ENCODE data around the gene CDH19. TPM values are rescaled to one million over a fixed set of nuclear protein-coding genes. Genes with fewer than 3 reads are reported as not detected.
"Not testable (repeated sequence)": the region's sequence is repeated elsewhere in the genome, so short reads cannot be mapped to it uniquely, and the experiment has no call there.

CDH19 gene
- total RNA-seq, 1 donor from 2014 or later: not detected

DNA sequence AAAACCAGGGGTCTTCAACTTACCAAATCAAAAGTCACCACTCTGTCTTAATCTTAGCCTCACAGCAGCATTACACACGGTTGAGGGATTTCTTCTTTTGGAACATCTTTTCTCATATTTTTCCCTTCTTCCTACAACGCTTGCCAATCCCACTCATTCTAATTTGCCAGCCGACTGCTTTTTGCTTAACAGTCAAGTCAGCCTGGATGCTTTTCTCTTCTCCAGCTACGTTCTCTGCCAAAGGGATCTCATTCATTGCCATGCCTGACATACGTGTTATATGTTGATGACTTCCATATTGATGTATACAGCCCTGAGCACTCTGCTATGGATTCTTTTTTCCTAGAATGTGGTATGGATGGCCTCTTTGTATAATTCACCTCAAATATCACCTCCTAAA lies 37.3 kb downstream of the CDH19 start:
- no peak for DNase-seq (ENCODE audit: low read depth)

DNA sequence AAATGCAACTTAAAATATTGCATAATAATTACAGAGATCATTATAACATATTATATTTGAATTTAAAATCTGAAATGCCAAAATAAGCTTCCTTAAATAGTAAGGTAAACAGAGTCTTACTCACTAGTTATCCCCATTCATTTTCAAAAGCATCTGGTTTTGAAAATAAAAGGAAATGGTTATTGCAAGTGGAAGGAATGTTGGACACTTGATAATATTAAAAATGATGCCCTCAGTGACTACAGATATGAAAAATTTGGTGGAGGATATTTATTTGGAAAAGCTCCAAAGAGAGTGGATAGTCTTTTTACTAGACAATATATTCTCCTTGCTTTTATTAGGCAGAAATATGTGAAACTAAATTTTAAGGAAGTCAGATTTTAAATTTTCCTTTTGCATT lies 39.7 kb downstream of the CDH19 start:
- no peak for DNase-seq (ENCODE audit: low read depth)

DNA sequence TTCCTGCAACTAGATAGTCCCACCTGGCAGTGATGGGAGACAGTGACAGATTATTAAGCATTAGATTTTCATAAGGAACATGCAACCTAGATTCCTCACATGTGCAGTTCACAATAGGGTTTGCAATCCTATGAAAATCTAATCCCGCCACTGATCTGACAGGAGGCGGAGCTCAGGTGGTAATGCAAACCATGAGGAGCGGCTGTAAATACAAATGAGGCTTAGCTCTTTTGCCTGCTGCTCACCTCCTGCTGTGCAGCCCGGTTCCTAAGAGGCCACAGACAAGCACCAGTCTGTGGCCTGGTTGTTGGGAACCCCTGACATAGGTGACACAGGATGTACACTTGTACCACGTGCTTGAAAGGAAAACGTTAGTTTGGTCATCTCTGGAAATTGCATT lies 41.6 kb downstream of the CDH19 start:
- DNase-seq (ENCODE audit: low read depth): no peak

DNA sequence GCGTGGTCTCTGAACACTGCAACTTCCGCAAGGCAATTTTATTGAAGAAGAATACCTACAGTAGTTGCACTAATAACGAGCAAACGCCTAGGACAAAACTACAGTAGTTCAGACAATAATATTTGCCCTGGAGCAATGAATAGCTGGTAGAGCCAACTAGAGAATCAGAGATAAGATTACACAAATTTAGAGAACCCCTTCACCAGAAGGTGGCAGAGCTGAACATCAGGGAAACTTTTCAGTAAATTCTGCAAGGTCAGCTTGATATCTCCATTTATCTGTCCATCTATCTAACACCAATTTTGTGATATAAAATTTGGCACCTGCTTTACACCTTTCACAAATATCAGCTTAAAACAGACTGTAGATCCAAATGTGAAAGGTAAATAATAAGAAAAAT lies 43.8 kb downstream of the CDH19 start:
- DNase-seq (ENCODE audit: low read depth): peak; percentile 38

DNA sequence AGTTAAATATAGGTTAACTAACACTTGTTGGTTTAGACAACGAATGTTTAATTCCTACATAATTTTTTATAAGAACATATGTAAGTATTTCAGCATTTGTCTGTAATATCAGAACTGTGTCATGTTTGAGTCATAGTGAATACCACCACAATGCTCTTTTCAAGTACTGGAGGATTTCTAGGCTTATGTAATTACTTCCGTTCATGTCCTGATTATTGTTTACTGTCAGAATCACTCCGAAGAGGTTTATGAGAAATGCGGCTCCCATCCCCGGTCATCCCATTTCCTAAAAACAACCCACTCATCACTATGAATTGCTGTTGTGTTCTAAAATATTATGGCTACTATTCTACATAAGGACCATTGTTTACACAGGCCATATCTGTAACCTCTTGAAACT lies 45.1 kb downstream of the CDH19 start:
- no peak for DNase-seq (ENCODE audit: low read depth)

DNA sequence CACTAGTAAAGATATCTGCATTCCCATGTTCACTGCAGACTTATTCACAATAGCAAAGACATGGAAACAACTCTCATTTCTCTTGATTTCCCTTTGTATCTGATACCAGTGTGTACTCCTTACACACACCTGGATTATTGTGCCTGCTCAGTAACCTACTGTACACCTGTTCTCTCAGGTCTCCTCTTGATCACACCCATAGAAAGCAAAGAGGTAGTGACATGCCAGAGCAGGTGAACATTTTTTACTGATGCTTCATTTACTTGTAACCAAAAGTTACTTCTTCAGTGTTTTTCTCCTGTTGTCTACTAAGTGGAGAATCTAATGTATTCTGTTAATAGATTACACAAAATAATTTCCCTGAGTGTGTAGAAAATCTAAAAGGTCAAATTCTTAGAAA lies 46.8 kb downstream of the CDH19 start:
- DNase-seq (ENCODE audit: low read depth): no peak

DNA sequence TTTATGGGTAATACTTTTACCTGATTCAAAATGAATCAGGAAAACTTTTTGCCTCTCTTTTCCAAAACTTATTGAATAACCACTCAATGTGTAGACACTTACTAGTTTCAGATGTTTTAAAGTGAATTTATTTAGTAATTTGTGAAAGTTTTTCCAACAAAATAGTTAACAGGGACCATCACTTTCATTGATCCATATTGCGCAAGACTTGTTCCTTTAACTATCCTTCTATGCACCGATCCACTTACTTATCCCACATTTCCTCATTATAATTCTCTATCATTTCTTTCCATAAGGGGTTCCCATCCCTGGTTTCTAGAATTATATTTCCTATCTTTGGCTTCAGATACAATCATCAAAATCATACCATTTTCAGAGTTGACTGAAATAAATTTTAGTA lies 48.3 kb downstream of the CDH19 start:
- DNase-seq (ENCODE audit: low read depth): no peak

DNA sequence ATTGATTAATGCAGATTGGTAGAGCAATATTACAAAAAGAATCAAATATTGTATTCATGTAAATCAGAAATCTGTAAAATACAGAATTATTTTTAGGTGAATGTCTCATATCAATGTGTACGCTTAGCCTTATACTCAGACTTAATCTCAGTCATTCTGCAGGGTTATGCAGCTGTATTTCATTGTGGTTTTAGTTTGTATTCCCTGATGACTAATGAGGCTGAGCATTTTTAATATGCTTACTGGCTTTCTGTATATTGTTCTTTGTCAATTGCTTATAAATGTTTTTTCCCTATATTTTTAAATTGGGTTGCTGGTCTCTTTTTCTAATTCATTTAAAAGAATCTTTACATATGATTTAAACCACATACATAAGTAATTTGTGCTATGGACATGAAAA lies 50.1 kb downstream of the CDH19 start:
- DNase-seq (ENCODE audit: low read depth): no peak

DNA sequence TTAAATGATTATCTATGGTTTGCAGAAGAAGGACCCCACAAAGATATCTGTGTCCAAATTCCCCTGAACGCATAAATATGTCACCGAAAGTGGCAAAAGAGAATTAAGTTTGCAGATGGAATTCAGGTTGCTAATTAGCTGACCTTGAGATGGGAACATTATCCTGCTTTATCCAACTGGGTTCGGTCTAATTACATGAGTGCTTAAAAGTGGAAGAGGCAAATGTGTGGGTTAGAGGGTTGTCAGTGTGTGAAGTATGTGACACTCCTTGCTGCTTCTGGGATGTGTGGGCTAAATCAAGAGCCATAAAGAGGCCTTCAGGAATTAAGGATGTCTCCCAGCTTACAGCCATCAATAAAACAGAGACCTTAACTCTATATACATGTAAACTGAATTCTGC lies 53.5 kb downstream of the CDH19 start:
- DNase-seq (ENCODE audit: low read depth): no peak

DNA sequence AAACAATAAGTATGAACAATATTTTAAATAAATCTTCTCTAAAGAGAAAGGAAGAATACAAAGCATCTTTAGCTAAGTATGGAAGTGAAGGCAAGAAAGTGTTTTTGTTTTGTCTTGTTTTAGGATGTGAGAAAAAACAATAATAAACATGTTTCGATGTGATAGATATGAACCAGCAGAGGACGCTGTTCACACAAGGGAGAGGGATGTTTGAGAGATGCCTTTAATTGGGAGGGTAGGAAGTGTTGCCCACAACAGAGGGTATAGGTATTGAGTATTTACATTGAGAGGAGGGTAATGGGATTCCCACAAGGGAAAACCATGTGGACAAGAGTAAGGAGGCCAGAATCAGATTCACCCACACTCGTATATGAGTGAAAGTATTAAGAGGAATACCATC lies 55.1 kb downstream of the CDH19 start:
- no peak for DNase-seq (ENCODE audit: low read depth)

DNA sequence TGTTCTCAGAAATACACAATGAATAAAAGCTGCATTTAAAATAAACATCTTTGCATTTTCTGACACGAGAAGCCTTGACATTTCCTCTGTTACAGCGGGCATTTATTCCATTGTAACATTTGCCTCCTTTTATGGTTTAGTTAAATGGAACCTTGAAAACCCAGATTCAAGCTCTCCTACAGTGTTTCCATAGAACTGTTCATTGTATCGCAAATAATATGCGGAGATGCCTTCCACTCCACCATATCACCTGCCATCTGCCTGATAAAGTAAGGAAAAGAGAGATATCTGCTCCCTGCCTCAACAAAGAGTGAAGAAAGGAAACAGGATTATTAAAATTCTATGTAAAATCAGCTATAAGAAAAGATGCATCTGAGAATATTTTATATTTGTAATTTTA lies 69.8 kb downstream of the CDH19 start:
- no peak for DNase-seq (ENCODE audit: low read depth)

DNA sequence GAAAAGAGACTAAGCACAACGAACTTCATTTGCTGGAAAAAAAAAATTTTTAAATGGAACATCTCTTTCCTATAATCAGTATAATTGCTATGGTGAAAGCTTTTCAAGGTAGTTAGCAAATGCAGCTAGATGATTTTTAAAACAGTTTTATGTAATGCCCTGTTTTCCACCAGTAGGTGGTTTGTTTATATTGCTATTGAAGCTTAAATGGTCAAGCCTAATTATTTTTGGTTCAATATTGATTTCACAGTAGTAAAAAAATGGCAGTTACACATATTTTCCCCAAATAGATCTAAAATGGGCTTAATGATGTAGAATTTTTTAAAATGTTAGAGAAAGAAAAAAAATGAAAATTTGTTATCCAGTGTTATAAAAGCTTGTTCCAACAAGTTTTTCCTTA lies 70.2 kb downstream of the CDH19 start:
- no peak for DNase-seq (ENCODE audit: low read depth)

DNA sequence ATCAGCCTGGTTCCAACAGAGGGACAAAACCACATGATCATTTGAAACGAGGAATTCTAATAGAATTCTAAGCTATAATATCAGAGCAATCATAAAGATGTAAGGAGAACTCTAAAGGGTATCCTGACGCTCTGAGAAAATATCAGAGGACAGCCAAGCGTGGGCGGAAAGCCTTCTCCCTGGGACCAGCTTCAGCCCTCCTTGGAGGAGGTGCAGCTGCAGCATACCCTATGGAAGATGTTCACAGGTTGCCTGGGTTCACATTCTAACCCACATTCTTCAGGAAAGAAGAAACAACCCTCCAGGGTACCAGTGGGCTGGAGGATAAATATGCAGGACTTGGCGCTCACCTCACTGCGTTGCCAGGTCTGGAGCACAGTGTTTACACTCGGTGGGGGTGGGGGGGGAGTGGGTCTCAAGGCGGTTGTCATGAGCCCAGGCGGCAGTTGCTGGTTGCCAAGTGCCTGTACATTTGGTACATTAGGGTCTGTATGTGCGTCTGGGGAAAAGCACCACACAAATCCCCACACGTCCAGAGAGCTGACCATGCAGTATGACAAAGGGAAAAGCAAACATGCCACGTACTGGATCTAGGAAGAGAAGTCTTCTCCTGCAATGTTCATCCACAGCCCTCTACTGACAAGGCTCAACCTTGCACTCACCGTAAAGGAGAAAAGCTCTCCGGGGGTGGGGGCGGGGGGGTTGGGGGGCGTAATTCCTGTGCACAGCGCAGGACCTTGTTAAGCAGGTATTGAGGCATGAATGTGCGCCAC lies 80.5 kb downstream of the CDH19 start:
- DNase-seq (ENCODE audit: low read depth): no peak

DNA sequence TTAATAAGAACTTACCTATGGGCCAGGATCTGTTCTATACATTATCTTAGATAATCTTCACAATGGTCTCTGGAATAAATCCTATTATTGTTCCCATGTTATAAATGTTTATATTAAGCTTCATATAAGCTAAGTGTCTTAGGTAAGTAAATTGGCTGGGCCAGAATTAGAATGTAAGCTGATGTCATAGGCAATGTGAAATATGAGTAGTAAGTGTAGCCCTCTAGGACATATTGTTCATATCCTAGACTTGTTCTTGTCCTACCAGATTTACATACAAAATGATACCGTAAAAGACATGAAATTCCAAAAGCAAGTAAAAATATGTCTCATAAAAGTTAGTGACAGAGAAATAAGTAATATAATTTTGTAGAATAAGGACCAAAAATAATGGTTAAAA lies 89.9 kb downstream of the CDH19 start:
- no peak for DNase-seq (ENCODE audit: low read depth)

DNA sequence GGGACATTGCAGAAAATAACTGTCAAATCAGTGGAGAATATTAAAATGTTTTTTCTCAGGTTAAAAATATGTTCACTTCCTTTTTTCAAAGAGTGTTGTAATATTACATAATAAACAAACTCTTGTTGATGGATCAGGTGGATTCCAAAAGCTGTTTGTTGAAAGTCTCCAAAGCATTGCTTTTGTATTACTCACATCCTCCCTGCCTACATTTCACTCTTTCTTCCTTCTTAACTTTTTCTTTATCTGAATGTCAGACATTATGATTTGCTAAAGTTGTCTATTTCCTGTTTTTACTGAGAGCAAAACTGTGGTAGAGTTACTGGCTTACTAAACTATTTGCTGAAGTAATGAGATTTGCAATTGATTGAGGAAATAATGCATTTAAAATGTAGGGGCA lies 92.1 kb downstream of the CDH19 start:
- DNase-seq (ENCODE audit: low read depth): peak; percentile 88

DNA sequence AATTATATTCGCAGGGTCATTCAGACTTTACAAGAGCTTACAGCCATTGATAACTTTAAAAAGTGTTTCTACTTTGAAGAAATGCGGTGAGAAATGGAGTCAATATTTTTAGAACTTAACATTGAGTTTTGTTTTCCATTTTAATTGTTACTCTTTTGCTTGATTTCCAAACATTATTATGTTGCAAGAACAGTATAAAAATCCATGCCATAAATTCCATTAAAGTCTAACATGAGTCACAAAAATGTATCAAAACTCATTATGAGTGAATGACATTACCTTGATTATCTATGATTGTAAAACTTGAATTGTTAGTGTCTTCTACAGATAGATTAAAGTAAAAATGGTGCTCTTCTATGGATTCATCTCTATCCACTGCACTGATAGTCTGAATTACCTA lies 92.6 kb downstream of the CDH19 start:
- DNase-seq (ENCODE audit: low read depth): no peak

DNA sequence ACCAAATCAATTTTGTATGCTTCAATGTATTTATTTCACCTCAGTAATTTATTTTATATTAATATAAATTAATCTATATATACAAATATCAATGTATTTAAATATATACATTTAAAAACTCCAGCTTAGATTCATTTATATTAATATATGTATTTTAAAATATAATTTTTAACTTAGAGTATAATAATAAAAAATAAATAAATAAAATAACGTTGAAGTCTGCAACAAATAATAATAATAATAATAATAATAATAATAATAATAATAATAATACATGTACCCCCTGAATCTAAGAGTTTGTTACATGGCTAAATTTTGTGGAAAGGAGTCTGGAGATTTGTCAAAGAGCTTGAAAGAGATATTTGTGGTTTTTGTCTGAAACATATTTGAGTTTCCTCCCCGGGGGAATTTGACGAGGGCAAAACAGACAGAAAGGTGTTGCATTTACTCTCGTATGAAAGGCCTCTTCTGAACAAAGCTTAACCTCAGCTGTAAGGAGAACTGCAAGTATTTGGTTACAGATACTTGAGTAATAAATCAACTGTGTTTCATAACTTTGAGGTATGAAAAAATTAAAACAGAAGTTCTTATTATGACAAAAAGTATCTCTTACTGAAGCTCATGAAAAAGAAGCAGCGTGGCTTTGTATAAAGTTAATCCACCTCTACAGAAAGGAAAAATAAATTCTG lies 93.4 kb downstream of the CDH19 start:
- no peak for DNase-seq (ENCODE audit: low read depth)

DNA sequence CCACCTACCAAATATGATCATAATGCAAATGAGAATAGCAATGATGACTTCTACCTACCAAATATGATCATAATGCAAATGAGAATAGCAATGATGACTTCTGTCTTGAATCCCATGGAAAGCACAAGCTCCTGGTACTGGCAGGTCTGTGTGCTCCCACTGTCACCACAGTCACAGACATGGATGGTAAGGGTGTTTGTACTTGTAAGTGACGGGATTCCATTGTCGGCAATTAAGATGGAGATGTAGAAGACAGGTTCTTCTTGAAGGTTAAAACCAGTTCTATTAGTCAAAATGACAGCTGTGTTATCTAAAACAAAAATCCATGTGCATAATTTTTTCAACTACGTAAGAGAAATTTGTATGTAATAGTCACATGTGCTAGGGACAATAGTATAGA lies 95.0 kb downstream of the CDH19 start:
- DNase-seq (ENCODE audit: low read depth): no peak

DNA sequence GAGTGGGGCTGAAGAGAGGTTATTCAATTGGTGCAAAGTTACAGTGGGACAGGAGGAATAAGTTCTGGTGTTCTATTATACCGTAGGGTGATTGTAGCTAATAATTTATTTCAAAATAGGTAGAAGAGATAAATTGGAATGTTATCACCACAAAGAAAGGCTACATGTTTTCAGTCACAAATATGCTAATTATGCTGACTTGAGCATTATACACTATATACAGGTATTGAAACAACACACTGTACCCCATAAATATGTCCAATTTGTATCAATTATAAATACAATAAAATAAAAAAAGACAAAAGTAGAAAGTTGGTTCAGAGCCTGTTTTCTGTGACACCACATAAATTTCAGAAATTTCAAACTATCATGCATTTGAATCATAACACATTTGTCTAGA lies 97.7 kb downstream of the CDH19 start:
- DNase-seq (ENCODE audit: low read depth): no peak

DNA sequence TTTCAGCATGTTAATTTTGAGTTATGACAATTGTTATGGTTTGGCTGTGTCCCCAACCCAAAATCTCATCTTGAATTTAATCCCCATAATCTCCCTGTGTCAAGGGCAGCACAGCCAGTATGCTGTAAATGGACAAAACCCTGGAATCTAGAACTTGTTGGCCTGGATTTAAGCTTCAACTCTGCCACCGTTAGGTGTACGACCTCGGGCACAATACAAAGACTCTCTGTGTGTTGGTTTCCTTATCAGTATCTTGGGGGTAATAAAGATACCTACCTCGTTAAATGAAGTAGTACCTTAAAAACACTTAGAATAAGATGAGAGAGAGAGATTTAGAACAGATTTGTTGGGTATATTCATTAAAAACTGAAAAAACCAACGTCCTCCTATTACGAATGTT lies 106.5 kb downstream of the CDH19 start:
- no peak for DNase-seq (ENCODE audit: low read depth)

DNA sequence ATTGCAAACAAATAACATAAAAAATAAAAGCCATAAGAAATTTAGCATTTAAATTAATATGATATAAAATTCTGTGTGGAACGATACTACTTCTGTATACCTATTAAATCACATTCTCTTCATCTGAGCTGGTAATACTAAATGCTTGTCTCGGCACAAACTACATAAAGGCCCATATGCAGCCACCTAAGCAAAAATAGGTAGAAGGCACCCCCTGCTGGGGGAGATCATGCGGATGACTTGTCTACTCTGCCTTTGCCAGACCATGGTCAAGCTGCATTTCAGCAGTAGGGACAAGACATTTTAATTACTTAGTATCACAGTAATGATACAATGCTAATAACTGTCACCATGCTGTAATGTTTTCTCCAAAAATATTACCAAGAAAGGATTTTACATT lies 108.0 kb downstream of the CDH19 start:
- DNase-seq (ENCODE audit: low read depth): peak; percentile 42

DNA sequence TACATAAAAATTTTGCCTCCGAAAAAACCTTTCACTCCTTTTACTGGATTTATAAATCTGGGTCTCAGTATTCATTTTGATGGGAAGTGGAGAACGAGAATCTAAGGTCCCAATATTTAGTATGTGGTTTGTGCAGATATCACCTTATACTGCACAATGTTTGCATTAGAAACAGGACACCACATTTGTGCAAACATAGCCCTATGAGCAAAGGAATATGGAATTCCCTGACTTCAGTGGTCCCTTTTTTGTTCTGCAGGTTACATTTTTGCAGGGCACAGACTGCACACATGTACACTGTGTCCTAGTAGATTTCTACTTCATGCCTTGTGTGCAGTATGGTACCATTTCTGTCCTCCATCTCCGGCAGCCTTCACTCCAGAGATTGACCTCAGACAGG lies 130.0 kb downstream of the CDH19 start:
- no peak for DNase-seq (ENCODE audit: low read depth)

DNA sequence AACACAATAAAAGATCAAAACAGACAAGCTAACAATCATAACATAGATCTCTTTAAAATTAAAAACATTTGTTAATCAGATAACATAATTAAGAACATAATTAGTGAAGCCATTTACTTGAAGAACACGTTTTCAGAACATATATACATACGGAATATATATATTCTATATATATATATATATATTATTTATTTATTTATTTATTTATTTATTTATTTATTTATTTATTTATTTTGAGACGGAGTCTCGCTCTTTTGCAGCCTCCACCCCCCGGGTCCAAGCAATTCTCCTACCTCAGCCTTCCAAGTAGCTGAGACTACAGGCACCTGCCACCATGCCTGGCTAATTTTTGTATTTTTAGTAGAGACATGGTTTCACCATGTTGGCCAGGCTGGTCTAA lies 137.7 kb downstream of the CDH19 start:
- not testable (repeated sequence) for DNase-seq (ENCODE audit: low read depth)

DNA sequence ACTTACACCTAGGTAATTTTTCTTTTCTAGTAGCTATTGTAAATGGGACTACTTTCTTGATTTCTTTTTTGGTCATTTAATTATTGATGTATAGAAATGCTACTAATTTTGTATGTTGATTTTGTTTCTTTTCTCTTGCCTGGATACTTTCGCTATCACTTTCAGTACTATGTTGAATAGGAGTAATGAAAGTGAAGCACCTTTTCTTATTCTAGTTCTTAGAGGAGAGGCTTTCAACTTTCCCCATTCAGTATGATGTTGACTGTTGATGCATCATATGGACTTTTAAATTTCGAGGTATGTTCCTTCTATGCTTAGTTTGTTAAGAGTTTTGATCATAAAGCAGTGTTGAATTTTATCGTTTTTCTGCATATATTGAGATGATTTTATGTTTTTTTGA lies 142.5 kb downstream of the CDH19 start:
- DNase-seq (ENCODE audit: low read depth): no peak
